Muscle layer of duodenum (tissue), 2 donors: Measurements from ENCODE around the gene ARVCF.

ENCODE experiments used
- H3K27ac ChIP-seq: one replicate; pipeline ENCODE4 v1.7.0; 2013; ENCODE audit warnings: mild to moderate bottlenecking, low read length
- H3K27me3 ChIP-seq: one replicate; pipeline ENCODE4 v1.7.0; 2013; ENCODE audit warnings: low read depth, mild to moderate bottlenecking, control low read depth, low read length
- H3K36me3 ChIP-seq, 2 donors: one replicate each; pipeline ENCODE4 v1.7.0; 2013; ENCODE audit warnings: low read length in 2 of 2, control low read depth in 1 of 2, mild to moderate bottlenecking in 1 of 2; ENCODE audit not compliant: insufficient read depth in 2 of 2, control insufficient read depth in 1 of 2
- H3K4me1 ChIP-seq, 2 donors: one replicate each; pipeline ENCODE4 v1.7.0; 2013; ENCODE audit warnings: low read length in 2 of 2, mild to moderate bottlenecking in 2 of 2, control low read depth in 1 of 2, moderate library complexity in 1 of 2; ENCODE audit not compliant: insufficient read depth in 2 of 2, control insufficient read depth in 1 of 2
- H3K4me3 ChIP-seq, 2 donors: one replicate each; pipeline ENCODE4 v1.7.0; 2013; ENCODE audit warnings: low read length in 2 of 2, low read depth in 1 of 2, mild to moderate bottlenecking in 1 of 2
- H3K9me3 ChIP-seq, 2 donors: one replicate each; pipeline ENCODE4 v1.7.0; 2013; ENCODE audit warnings: low read length in 2 of 2, control low read depth in 1 of 2, mild to moderate bottlenecking in 1 of 2; ENCODE audit not compliant: control insufficient read depth in 1 of 2
- donor health status: healthy.

Gene ARVCF, protein sequence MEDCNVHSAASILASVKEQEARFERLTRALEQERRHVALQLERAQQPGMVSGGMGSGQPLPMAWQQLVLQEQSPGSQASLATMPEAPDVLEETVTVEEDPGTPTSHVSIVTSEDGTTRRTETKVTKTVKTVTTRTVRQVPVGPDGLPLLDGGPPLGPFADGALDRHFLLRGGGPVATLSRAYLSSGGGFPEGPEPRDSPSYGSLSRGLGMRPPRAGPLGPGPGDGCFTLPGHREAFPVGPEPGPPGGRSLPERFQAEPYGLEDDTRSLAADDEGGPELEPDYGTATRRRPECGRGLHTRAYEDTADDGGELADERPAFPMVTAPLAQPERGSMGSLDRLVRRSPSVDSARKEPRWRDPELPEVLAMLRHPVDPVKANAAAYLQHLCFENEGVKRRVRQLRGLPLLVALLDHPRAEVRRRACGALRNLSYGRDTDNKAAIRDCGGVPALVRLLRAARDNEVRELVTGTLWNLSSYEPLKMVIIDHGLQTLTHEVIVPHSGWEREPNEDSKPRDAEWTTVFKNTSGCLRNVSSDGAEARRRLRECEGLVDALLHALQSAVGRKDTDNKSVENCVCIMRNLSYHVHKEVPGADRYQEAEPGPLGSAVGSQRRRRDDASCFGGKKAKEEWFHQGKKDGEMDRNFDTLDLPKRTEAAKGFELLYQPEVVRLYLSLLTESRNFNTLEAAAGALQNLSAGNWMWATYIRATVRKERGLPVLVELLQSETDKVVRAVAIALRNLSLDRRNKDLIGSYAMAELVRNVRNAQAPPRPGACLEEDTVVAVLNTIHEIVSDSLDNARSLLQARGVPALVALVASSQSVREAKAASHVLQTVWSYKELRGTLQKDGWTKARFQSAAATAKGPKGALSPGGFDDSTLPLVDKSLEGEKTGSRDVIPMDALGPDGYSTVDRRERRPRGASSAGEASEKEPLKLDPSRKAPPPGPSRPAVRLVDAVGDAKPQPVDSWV

DNA sequence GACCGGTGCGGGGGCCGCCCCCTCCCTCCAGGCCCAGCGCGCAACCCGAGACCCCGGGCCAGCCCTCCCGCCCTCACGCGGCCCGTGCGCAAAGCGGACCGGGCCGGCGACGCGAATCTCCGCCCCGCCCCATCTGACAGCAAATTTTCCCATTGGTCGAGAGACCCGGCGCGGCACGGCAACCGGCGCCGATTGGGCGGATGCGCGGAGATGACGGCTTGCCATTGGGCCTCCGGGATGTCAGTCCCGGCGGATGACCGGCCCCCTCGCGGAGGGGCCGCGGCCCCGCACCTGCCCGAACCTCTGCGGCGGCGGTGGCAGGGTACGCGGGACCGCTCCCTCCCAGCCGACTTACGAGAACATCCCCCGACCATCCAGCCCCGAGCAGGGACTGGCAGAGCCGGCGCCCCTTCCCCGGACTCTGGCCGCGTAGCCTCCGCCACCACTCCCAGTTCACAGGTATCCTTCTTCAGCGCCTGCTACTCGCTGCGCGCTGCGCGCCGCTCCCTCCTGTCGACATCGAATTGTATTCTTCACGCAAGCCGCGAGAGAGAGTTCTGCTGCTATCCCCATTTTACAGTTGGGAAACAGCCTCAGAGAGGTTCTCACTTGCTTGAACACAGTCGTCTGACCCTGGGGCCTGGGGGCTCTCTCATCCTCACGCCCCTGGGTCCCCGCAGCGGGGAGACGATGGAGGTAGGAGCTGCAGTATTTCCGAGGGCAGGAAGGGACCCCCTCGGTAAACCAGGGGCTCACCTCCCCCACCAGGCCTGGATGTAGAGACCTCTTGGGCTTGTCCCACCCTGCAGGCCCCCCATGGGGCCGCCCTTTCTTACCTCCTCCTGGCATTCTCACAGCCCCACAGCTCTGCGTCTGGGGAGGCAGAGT lies at the start of gene ARVCF:
Gene ARVCF (minus strand): TSS at position 90 of the 888 bp plus-strand sequence. CDS start 26,029 bp downstream, outside the sequence.
- Histone ChIP-seq H3K27ac (no peak within 1 kb of the TSS), H3K9me3 (no peaks in the 10 kb centered on the region), H3K4me1 (peaks cover 10 to 24% of the 10 kb centered on the region in 2 donors), H3K27me3 (no peaks in the 10 kb centered on the region), H3K4me3 (peak within 1 kb of the TSS; percentile 69 to 91), H3K36me3 (no peaks in the 10 kb centered on the region)

DNA sequence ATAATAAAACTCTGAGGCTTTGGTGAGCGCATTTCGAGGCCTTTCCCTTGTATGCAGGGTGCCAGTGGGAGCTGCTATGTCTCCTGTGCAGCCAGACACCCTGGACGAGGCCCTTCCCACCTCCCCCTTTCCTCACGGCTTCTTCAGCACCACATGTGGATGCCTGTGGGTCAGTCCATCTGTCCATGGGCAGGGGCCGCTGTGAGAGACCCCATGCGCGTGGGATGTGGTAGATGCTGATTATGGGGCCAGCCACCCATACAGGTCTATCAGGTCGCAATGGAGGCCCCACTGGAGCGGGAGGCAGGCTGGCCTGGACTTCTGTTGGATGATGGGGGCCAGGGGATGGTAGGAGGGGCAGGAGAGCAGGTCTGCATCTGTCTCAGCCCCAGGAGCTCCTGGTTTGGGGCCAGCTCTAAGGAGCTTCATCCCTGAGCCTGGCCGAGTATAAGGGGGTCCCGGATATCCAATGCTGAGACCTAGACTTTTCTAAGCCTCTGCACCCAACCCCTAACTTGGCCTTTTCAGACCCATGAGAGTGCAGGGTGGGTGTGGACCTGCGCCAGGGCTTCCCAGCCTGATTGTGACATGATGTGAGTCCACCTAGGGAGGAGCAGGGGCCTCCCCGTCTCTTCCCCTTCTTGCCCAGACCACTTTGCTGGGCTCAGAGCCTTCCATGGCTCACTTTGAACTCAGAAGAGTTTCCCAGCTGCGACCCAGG lies 49.4 kb upstream of the ARVCF start:
- Histone ChIP-seq H3K27me3 (no peaks in the 10 kb centered on the region), H3K9me3 (no peaks in the 10 kb centered on the region), H3K27ac (no peak overlapping the region), H3K4me1 (no peaks in the 10 kb centered on the region), H3K4me3 (no peak overlapping the region), H3K36me3 (peaks cover 10 to 39% of the 10 kb centered on the region in 2 donors)

DNA sequence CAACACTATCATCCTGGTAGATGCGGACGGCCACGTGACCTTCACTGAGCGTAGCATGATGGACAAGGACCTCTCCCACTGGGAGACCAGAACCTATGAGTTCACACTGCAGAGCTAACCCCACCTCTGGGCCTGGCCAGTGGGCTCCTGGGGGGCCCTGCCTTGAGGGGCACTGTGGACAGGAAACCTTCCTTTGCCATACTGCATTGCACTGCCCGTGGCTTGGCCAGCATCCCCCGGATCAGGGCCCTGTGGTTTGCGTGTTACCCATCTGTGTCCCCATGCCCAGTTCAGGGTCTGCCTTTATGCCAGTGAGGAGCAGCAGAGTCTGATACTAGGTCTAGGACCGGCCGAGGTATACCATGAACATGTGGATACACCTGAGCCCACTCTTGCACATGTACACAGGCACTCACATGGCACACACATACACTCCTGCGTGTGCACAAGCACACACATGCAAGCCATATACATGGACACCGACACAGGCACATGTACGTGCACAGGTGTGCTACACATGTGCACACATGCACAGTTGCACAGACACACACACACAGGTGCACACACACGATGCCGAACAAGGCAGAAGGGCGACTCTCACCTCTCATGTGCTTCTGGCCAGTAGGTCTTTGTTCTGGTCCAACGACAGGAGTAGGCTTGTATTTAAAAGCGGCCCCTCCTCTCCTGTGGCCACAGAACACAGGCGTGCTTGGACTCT lies 48.1 kb upstream of the ARVCF start:
- peaks cover 10 to 45% of the 10 kb centered on the region in 2 donors for H3K36me3 ChIP-seq
- no peak overlapping the region for H3K4me3 ChIP-seq
- no peaks in the 10 kb centered on the region for H3K4me1 ChIP-seq
- no peaks in the 10 kb centered on the region for H3K27me3 ChIP-seq
- H3K9me3 ChIP-seq: no peaks in the 10 kb centered on the region
- H3K27ac ChIP-seq: no peak overlapping the region

DNA sequence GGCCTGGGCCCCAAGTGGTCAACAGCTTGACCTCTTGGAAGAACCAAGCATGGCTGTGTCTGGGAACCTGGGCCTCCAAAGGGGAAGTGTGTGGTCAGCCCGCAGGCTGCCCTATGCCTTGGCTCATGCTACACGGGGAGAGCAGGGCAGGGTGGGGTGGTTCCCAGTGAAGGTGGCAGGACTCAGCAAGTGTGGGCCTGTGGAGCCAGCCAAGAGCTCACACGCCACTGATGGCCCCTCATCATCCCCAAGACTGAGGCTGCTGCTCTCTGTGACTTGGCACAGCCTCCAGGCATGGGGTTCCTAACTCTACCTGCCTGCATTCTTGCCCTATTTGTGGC lies 47.5 kb upstream of the ARVCF start:
- no peak overlapping the region for H3K27ac ChIP-seq
- H3K4me1 ChIP-seq: no peaks in the 10 kb centered on the region
- H3K36me3 ChIP-seq: peaks cover 10 to 45% of the 10 kb centered on the region in 2 donors
- H3K9me3 ChIP-seq: no peaks in the 10 kb centered on the region
- H3K4me3 ChIP-seq: no peak overlapping the region
- H3K27me3 ChIP-seq: no peaks in the 10 kb centered on the region

DNA sequence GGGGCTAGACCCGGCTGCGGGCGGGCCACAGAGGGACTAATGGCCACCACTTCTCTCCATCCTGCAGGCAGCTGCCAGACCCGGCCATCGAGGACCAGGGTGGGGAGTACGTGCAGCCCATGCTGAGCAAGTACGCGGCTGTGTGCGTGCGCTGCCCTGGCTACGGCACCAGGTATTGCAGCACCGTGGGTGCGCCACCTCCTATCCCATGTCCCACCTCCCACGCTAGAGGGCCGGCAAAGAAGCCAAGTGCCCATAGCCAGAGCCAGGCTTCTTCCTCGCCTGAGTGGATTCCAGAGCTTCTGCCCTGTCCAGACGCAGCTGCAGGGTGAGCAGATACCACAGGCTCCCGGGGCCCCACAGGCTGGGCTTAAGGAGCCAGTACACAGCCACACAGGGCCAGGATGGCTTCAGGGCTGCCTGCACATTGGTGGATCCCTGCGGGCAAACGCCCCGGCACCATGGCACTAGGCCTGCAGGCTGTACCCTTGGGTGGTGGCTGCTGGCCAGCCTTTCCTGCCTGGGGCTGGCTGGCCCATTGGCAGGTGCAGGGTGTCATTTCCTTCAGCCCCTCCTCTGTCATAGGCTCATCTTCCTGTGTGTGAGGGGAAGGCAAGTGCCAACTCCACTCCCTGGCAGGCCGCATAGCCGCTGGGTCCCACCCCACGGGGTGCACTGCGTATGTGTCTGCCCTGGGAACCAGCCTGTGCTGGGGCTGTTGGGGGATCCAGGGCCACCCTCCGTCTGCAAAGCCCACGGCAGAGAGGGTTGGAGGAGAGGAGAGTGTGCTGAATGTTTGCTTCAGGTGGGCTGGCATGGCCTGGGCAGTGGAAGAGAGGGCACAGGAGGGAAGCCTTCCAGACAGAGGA lies 46.9 kb upstream of the ARVCF start:
- Histone ChIP-seq H3K9me3 (no peaks in the 10 kb centered on the region), H3K27me3 (no peaks in the 10 kb centered on the region), H3K27ac (no peak overlapping the region), H3K4me3 (no peak overlapping the region), H3K4me1 (no peaks in the 10 kb centered on the region), H3K36me3 (peaks cover 14 to 45% of the 10 kb centered on the region in 2 donors)

DNA sequence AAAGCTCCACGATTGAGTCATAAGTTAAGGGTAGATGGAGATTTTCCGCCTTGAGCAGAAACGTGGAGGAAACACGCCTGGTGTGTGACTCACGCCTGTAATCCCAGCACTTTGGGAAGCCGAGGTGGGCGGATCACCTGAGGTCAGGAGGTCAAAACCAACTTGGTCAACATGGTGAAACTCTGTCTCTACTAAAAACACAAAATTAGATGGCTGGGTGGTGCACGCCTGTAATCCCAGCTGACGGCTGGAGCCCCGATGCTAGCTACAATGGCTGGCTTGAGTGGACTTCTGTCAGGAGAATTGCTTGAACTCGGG lies 46.1 kb upstream of the ARVCF start:
- Histone ChIP-seq H3K9me3 (no peaks in the 10 kb centered on the region), H3K4me1 (no peaks in the 10 kb centered on the region), H3K4me3 (no peak overlapping the region), H3K27me3 (no peaks in the 10 kb centered on the region), H3K27ac (no peak overlapping the region), H3K36me3 (peaks cover 14 to 45% of the 10 kb centered on the region in 2 donors)

DNA sequence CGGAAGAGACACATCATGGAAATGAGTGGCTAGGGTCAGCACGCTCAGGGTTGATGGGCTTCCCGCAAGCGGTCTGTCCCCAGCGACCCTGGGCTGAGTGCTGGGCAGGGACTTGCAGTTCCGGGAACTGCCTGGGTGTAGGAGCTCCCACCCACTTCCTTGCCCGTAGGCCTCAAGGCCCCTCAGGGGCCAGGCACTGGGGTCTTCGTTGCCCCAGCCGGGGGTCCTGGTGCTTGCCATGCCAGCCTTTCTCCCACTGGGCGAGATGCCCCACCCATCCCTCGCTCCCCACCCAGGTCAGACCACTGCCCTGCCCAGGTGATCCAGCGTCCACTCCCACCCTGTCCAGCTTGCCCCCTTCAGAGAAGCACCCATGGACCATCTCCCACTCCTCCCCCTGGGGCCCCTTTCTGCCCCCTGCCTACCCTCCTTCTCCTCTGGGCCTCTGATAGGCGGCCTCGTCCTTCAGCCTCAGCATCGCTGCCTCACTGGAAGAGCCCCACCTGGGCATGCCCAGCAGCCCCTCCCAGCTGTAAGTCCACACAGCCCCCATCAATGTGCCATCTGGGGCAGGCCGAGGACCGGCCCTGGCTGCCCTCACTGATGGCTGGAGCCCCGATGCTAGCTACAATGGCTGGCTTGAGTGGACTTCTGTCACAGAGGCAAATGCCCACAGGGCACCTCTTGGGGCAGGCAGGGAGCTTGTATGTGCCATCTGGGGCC lies 45.6 kb upstream of the ARVCF start:
- Histone ChIP-seq H3K27me3 (no peaks in the 10 kb centered on the region), H3K4me3 (no peak overlapping the region), H3K27ac (no peak overlapping the region), H3K4me1 (no peaks in the 10 kb centered on the region), H3K9me3 (no peaks in the 10 kb centered on the region), H3K36me3 (peaks cover 14 to 50% of the 10 kb centered on the region in 2 donors)

DNA sequence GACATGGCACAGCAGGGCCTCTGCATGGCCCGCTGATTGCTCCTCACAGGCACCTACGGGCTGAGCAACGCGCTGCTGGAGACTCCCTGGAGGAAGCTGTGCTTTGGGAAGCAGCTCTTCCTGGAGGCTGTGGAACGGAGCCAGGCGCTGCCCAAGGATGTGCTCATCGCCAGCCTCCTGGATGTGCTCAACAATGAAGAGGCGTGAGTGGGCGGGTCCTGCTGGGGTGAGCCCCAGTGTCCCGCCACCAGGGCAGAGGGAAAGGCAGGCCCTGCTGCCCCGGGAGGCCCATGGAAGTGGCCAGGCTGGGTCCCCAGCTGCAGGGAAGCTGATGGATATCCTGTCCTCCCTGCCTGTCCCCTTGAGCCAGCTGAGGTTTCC lies 44.8 kb upstream of the ARVCF start:
- H3K27me3 ChIP-seq: no peaks in the 10 kb centered on the region
- H3K4me3 ChIP-seq: no peak overlapping the region
- H3K4me1 ChIP-seq: no peaks in the 10 kb centered on the region
- H3K9me3 ChIP-seq: no peaks in the 10 kb centered on the region
- peaks cover 18 to 57% of the 10 kb centered on the region in 2 donors for H3K36me3 ChIP-seq
- no peak overlapping the region for H3K27ac ChIP-seq

DNA sequence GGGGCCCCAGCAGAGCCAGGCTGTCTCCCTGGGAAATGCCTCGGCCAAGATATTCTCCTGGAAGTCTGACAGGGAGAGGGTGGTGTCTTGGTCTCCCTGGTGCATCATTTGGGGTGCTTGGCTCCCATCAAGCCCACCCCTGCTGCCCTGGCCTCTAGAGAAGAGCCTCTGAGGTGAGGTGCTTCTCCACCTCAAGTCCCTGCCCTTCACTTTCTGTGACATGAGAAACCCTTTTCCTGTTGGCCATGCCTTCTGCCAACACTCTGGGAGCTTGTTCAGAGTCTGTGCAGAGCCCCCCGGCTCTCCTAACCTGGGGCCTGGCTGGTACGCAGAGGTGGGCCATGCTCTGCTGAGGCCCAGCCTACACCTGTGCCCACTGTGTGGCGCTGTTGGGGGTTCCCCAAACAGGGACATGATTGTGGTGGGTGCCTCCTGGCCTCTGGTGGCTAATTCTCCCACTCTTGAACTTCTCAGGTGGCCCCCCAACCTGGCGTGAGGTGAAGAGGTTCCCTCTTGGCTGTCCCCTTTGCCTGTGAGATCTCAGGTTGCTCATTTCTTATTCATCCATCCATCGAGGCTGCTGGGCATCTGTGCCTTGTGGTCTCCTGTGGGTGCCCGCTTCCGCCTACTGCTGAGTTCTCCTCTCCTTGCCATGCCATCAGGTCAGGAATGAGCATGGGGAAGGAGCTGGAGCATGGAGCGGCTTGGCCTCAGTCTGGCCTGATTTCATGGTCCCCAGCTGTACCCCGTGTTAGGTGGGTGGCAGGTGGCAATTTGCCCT lies 44.3 kb upstream of the ARVCF start:
- no peaks in the 10 kb centered on the region for H3K4me1 ChIP-seq
- no peaks in the 10 kb centered on the region for H3K27me3 ChIP-seq
- H3K36me3 ChIP-seq: peaks cover 24 to 62% of the 10 kb centered on the region in 2 donors
- no peaks in the 10 kb centered on the region for H3K9me3 ChIP-seq
- no peak overlapping the region for H3K4me3 ChIP-seq
- H3K27ac ChIP-seq: no peak overlapping the region
